Stimulated activated CD8-positive, alpha-beta memory T cell treated with anti-CD3 and anti-CD28 coated beads, Interleukin-7, amount 100 ng/mL, for 48 hours (primary cell): ENCODE measurements around the gene TMEM53.

Experiments
- DNase-seq, 2 donors: peaks; one replicate each; pipeline ENCODE4 v3.0.0-alpha.2; 2020; ENCODE audit warnings: low read depth in 1 of 2; ENCODE audit errors: extremely low read depth in 1 of 2

Gene TMEM53

DNA sequence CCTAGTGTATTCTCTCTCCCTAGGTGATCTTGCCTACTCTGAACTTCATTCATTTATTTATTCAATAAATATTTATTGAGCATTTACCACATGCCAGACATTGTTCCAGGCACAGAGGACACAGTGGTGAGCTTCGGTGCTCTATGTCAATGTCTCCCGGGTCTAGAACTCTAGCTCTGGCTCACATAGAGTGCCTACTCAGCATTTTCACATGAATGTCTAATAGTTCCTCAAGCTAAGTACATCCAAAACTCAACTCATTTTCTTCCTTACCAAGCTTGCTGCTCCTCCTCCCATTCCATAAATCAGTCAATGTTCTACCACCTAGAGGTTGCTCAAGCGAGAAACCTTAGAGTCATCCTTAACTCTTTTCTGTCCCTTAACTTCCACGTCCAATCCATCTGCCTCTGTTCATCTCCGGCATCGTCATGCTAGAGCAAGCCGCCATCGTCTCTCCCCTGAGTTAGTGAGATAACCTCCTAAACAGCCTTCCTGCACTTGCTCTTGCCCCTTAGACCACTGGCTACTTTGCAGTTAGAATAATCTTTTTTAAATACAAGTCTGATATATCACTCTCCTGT lies 67.5 kb downstream of the TMEM53 start:
- DNase-seq, result no peak

DNA sequence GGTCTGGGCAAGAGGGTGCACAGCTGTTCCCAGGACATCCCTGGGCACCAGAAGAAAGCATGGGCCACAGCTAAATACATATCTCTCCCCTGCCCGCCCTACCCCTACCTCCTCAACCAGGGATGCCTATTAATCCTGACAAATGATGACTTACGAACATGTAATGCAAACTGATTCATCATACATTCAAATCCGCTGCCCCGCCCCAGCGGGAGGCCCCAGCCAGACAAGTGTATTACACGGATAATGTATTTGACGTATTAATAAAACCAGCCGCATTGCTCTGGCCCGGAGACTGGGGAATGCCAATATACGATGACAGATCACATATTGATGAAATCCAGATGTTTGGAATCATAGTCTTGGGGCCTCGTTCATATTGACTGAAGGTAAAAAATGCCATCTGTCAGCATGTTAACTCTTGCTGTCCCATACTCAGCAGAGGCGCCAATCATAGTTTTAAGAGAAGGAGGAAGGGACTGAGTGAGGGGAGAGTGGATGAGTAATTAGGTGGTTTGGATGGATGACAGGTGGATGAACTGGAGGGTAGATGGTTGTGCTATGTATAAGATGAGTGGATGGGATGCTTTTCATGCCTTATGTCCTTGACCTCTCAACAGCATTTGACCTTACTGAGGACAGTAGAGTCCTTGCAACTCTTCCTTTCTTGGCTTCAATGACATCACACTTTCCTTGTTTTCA lies 68.2 kb downstream of the TMEM53 start:
- DNase-seq, result no peak

DNA sequence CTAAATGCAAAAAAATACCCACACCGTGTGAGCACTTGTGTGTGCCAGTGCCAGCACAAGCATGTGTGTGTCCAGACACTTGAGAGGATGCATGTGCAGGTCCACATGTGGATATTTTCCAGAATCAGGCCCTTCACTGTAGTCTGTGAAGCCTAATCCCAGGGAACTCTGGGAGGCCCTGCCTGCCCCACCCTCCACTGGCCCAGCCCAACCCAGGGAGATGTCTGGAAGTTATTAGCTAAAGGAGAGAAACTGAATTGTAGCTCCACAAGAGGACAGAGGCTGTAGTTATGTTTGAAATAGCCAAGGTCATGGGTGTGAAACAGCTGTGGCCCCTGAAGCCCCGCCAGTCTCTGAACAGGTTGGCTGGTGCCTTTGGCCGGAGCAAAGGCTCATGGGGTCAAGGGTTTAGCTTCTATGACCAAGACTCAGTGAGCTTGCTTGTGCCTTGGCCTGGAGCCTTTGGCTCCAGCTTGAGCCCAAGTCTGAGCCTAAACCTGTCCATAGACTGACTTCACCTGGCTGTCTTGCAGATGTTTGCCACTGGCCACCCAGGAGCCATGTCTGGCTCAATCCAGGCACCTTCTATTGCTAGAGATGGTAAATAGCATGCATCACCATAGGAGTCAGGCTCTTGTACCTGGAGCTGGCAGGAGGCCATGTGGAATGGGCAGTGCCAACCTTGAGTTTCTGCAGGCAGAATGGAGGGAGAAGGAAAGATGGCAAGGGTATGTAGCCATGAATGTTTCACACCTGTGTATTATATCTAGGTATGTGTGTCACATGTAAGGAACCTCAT lies 69.9 kb downstream of the TMEM53 start:
- DNase-seq, result no peak

DNA sequence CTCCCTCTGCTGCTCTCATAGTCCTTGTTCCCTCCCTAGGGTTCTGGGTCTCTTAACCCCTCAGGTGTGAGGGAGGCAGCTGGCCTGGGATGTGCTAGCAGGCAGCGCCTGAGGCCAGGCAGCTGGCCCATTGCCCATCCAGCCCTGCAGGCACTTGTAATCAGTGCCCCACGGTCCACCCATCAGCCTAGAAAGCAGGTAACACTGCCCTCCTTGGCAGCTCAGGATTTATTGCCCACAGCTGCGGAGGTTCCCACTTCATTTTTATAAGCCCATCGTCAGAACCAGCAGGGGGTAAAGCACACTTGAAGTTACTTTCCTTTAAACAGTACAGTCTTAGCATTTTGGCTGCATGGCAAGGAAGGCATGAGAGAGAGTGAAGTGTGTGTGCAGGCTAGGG lies 70.6 kb downstream of the TMEM53 start:
- no peak for DNase-seq
